Activated T-cell treated with anti-CD3 and anti-CD28 coated beads for 48 hours (primary cell): ENCODE data around the gene PPP1R2.
"Not testable (repeated sequence)": the region's sequence is repeated elsewhere in the genome, so short reads cannot be mapped to it uniquely, and the experiment has no call there.

Experiments
- DNase-seq: peaks from one replicate; pipeline ENCODE4 v3.0.0-alpha.2; 2020; ENCODE audit warnings: low read depth

PPP1R2 gene

GRCh38 chr3:195537995-195538394 is 5.1 kb downstream of the PPP1R2 start:
- DNase-seq = peak; percentile 36

GRCh38 chr3:195535293-195535692 is 7.8 kb downstream of the PPP1R2 start:
- DNase-seq = no peak

DNA sequence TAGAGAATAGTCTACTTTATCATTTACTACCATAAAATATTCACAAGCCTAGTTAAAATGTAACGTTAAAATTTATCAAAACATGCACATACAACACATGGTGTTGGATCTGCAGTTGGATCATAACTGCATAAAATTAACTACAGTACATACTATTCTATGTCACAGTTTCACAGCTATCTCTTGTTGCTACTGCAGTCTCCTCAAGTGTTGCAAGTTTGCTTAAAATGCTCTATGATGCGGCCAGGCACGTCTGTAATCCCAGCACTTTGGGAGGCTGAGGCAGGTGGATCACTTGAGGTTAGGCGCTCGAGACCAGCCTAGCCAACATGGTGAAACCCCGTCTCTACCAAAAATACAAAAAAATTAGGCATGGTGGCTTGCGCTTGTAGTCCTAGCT is 10.3 kb downstream of the PPP1R2 start:
- no peak for DNase-seq

GRCh38 chr3:195532345-195532744 is 10.8 kb downstream of the PPP1R2 start:
- no peak for DNase-seq

- DNase-seq = no peak
Observed at GRCh38 chr3:195531683-195532082, 11.4 kb downstream of the PPP1R2 start.

- DNase-seq = no peak
Observed at GRCh38 chr3:195526492-195526891, 16.6 kb downstream of the PPP1R2 start.

GRCh38 chr3:195524171-195524896 is 18.8 kb downstream of the PPP1R2 start:
- DNase-seq = no peak

DNA sequence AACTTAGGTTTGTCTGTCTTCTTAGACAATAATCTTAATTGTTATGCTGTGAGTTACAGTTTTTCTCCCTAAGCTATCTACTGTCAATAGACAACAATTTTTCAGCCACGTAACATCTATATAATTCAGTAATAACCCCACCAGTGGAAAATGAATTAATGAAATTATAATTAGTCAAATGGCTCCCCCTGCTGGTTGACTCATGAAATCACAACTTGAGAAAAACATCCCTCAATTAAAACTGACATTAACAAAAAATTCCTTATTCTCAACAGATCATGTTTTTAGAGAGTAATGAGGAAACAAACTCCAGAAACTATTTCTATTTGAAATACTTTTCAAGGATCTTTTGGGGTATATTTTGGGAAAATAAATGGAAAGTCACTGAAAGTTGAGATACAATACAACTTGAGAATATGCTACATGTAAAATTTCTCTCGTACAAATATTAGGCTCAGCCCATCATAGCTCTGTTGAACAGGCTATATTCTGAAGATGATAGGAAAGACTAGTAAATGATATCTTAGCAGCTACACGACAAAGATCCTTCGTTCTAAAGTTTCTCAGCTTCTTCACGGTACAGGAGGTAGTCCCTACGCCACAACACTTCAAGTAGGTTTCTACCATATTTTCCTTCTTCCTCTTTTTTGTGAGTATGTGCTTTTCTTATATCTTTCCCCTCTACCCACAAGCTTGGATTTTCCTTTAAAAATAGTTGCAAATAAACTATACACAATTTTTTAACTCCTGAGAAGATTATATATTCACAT is 20.7 kb downstream of the PPP1R2 start:
- no peak for DNase-seq

GRCh38 chr3:195517030-195517429 is 26.1 kb downstream of the PPP1R2 start:
- DNase-seq = no peak

DNA sequence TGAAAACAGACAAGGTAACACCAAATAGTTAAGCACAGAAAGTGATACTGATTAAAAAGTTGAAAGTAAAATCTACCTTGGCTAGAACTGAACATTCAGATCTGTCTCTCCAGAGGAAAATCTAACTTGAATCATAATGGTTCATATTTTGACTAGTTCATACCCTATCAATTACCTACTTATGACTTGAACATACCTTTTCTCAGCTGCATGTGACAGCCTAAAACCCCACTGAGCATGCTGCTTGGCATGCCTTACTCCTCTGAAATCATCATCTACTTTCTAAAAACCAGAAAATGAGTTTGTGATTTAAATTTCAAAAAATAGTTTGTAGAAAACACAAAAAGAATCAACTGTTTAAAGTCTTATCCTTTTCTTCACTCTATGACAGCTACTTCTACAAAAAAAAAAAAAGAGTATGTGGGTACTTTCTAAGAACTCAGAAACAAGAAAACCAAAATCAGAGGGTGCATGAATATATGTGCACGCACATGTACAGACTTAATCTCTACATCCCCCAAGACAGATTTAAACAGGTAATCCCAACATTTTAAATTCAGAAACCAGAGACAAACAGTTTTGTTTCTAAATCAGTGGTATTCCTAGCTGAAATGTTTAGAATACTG is 28.4 kb downstream of the PPP1R2 start:
- DNase-seq = not testable (repeated sequence)

DNA sequence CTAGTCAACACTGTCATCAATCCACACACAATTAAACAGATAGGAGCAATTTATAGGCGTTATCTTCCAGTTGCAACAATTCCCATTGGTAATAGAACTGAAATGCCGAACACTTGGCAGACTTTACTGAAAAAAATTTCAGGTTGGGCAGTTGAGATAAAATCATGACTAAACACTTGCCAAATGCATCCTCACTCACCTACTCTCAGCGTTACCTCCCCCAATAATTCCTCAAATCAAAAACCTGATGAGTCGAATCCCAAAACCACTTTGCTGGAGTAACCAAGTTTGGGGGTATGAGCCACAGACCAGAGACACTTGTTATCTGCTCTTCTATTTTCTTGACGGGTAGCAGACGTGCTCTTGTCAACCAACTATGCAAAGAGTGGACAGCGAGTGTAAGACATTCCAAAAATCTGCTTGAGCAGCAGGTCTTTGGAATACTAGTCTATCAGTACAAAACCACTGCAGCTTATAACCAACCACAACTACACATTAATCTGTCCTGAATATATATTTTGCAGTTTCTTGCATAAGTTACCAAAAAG is 30.3 kb downstream of the PPP1R2 start:
- DNase-seq = no peak

DNA sequence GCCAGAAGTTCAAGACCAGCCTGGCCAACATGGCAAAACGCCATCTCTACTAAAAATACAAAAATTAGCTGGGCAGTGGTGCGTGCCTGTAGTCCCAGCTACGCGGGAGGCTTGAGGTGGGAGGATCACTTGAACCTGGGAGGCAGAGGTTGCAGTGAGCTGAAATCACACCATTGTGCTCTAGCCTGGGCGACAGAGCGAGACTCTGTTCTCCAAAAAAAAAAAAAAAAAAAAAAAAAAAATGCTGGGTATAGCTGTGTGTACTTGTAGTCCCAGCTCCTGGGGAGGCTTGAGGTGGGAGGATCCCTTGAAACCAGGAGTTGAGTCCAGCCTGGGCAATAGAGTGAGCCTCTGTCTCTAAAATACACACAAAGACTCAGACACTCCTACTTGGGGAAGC is 32.0 kb downstream of the PPP1R2 start:
- DNase-seq = no peak

- no peak for DNase-seq
Observed at GRCh38 chr3:195508185-195508584, 34.9 kb downstream of the PPP1R2 start.

GRCh38 chr3:195475614-195476013 is 67.5 kb downstream of the PPP1R2 start:
- DNase-seq = no peak

DNA sequence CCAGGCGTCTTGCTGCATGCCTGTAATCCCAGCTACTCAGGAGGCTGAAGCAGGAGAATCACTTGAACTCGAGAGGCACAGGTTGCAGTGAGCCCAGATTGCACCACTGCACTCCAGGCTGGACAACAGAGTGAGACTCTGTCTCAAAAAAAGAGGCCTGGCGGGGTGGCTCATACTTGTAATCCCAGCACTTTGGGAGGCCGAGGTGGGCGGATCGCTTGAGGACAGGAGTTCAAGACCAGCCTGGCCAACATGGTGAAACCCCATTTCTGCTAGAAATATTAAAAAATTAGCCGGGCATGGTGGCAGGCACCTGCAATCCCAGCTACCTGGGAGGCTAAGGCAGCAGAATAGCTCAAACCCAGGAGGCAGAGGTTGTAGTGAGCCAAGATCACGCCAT is 68.0 kb downstream of the PPP1R2 start:
- not testable (repeated sequence) for DNase-seq

DNA sequence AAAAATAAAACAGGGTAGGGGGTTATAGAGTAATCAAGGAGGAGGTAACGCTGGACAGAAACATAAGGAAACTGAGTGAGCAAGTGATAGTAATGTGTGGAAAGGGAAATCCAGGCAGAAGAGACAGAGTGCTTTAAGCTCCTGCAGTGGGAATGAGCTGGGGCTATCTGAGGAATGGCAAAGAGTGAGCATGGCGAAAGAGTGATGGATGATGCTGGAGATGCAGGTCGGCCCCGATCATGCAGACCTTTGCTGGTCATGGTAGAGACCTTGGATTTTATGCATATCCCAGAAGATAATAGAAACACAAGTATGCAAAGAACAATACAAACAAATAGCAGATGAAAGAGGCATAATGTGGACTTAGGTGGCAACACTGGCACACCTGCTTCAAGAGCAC is 74.3 kb downstream of the PPP1R2 start:
- DNase-seq = no peak

GRCh38 chr3:195468391-195468776 is 74.7 kb downstream of the PPP1R2 start:
- DNase-seq = no peak

DNA sequence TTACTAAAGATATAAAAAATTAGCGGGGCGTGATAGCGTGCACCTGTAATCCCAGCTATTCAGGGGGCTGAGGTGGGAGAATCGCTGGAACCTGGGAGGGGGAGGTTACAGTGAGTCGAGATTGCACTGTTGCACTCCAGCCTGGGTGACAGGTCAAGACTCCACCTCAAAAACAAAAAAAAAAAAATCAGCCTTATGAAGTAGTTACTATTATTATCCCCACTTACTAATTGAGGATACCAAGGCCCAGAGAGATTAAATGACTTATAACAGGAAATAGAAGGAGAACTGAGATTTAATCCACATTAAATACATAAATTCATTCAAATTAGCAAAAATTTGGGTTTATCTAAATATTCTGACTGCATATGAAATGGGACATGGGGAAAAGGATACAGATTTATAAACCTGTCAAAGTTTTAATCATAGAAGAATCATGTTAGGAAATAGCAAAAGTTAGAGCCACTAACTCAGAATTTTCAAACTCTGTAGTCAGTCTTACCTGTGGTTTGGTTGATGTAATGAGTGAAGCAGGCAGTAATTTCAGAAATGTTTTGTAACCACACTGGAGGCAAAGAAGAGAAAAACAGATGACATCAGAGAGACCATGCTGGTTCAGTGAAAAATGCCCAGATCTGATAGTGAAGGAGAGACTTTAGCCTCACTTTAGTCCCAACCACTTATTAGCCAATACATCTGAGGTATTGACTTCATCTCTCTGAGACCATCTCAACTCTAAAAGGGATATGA is 75.3 kb downstream of the PPP1R2 start:
- DNase-seq = no peak

DNA sequence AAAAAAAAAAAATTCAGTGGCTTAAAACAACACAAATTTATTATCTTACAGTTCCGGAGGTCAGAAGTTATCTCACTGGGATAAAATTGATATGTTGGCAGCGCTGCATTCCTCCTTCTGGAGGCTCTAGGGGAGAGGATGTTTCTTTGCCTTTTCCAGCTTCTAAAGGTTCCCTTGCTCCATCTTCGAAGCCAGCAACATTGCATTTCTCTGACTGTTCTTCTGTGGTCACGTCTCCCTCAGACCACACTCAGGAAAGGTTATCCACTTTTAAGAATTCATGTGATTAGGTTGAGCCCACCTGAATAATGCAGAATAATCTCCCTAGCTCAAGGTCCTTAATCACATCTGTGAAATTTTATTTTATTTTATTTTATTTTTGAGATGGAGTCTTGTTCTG is 76.9 kb downstream of the PPP1R2 start:
- no peak for DNase-seq
